HCT116 (cell line): Measurements from ENCODE around the gene LRIG1. TPM values are rescaled to one million over a fixed set of nuclear protein-coding genes. Genes with fewer than 3 reads are reported as not detected.

Experiments
- ATAC-seq: fragments of 200-7000 bp; cut with Tn5 transposase; 2 replicates; pipeline ENCODE4 v1.9.1; 2020; ENCODE audit warnings: mild to moderate bottlenecking, moderate library complexity
- BruUV-seq: library from RNA; stranded (reverse); fragments of 400-500 nt; replicated peaks from 2 replicates; lab custom pipeline; 2021; lab: Mats Ljungman, UMichigan
- CTCF ChIA-PET: fragments of 300-600 bp; sonication (Branson Sonifier 250); formaldehyde crosslinking; loops from one replicate; lab custom pipeline; 2021; ENCODE audit warnings: antibody characterized with exemption; lab: Charles Lee
- POLR2A ChIA-PET: fragments of 300-600, 350-600 bp; sonication (Branson Sonifier 250); formaldehyde crosslinking; loops from one replicate; lab custom pipeline; 2021; ENCODE audit warnings: antibody characterized with exemption; lab: Charles Lee
- RAD21 ChIA-PET, 2 experiments: fragments of 300-600 bp; sonication (Branson Sonifier 250); formaldehyde crosslinking; loops; one replicate each; lab custom pipeline; 2023; ENCODE audit warnings: low total read pairs in 2 of 2; ENCODE audit not compliant: uncharacterized antibody in 2 of 2, unreplicated experiment in 2 of 2, low non-redundant PET in 1 of 2; lab: Charles Lee
- DNase-seq: peaks from one replicate; pipeline ENCODE4 v3.0.0-alpha.2; 2010; ENCODE audit warnings: low read depth, low spot score
- H2AFZ ChIP-seq: fragments of 200-600 bp; shearing (Covaris generic), sonication (generic); 2 replicates; pipeline ENCODE4 v1.6.1; 2017; ENCODE audit warnings: low read depth, mixed run types, mixed read lengths, antibody characterized with exemption, low read length; ENCODE audit not compliant: poor library complexity, severe bottlenecking
- H3K27ac ChIP-seq: 2 replicates; pipeline ENCODE4 v1.5.1; 2012; ENCODE audit warnings: low read depth, low read length
- H3K27me3 ChIP-seq: fragments of 200-600 bp; sonication (generic); 2 replicates; pipeline ENCODE4 v1.6.1; 2016; ENCODE audit warnings: mixed run types, low read length, mixed read lengths; ENCODE audit not compliant: insufficient read depth
- H3K36me3 ChIP-seq, 2 experiments: fragments of 200-500 bp in 1 of 2; fragments of 200-600 bp in 1 of 2; sonication (Bioruptor generic) in 1 of 2; sonication (generic) in 1 of 2; 2 replicates each; pipeline versions ENCODE4 v1.5.1 to v1.6.1; 2014 to 2016; ENCODE audit warnings: low read length in 2 of 2, inconsistent platforms in 1 of 2, mixed read lengths in 1 of 2, mixed run types in 1 of 2; ENCODE audit not compliant: insufficient read depth in 2 of 2, control insufficient read depth in 1 of 2
- H3K4me1 ChIP-seq, 2 experiments: fragments of 200-600 bp in 1 of 2; sonication (generic) in 1 of 2; 2 replicates each; pipeline versions ENCODE4 v1.5.1 to v1.6.1; 2012 to 2017; ENCODE audit warnings: low read length in 2 of 2, inconsistent platforms in 1 of 2, mild to moderate bottlenecking in 1 of 2, mixed read lengths in 1 of 2, mixed run types in 1 of 2, moderate library complexity in 1 of 2; ENCODE audit not compliant: insufficient read depth in 2 of 2, control insufficient read depth in 1 of 2
- H3K4me2 ChIP-seq: fragments of 200-600 bp; sonication (generic); 2 replicates; pipeline ENCODE4 v1.6.1; 2017; ENCODE audit warnings: mixed run types, low read length, mixed read lengths
- H3K4me3 ChIP-seq, 2 experiments: fragments of 200-600 bp in 1 of 2; sonication (generic) in 1 of 2; replicated peaks in 1 of 2; 2 replicates each; pipeline ENCODE4 v1.5.1; 2011 to 2016; ENCODE audit warnings: low read length in 2 of 2, control low read depth in 1 of 2, low read depth in 1 of 2, mild to moderate bottlenecking in 1 of 2, mixed read lengths in 1 of 2, mixed run types in 1 of 2
- H3K79me2 ChIP-seq: fragments of 200-600 bp; sonication (generic); 2 replicates; pipeline ENCODE4 v1.6.1; 2017; ENCODE audit warnings: mild to moderate bottlenecking, mixed run types, low read length, moderate library complexity, mixed read lengths; ENCODE audit not compliant: insufficient read depth
- H3K9ac ChIP-seq: fragments of 200-600 bp; sonication (generic); 2 replicates; pipeline ENCODE4 v1.6.1; 2016; ENCODE audit warnings: low read length, mixed read lengths
- H3K9me2 ChIP-seq: fragments of 200-600 bp; sonication (generic), shearing (Covaris generic); 2 replicates; pipeline ENCODE4 v1.6.1; 2017; ENCODE audit warnings: mixed run types, mild to moderate bottlenecking, moderate library complexity; ENCODE audit not compliant: insufficient read depth
- H3K9me3 ChIP-seq, 2 experiments: fragments of 200-500 bp in 1 of 2; fragments of 200-600 bp in 1 of 2; sonication (Bioruptor generic) in 1 of 2; sonication (generic) in 1 of 2; 2 replicates each; pipeline ENCODE4 v1.6.1; 2014 to 2017; ENCODE audit warnings: low read length in 2 of 2, mixed read lengths in 2 of 2, inconsistent platforms in 1 of 2, low read depth in 1 of 2, mild to moderate bottlenecking in 1 of 2, mixed run types in 1 of 2, moderate library complexity in 1 of 2; ENCODE audit not compliant: control insufficient read depth in 1 of 2, insufficient read depth in 1 of 2
- H4K20me1 ChIP-seq: fragments of 200-600 bp; sonication (generic), shearing (Covaris generic); 2 replicates; pipeline ENCODE4 v1.6.1; 2017; ENCODE audit warnings: mixed run types, mild to moderate bottlenecking, moderate library complexity; ENCODE audit not compliant: insufficient read depth
- ATF3 ChIP-seq: IDR thresholded peaks from 2 replicates; pipeline ENCODE4 v1.6.1; 2012
- CEBPB ChIP-seq: IDR thresholded peaks from 2 replicates; pipeline ENCODE4 v1.6.1; 2012; ENCODE audit warnings: low read depth
- EGR1 ChIP-seq: IDR thresholded peaks from 2 replicates; pipeline ENCODE4 v1.6.1; 2012; ENCODE audit warnings: low read depth
- ELF1 ChIP-seq: IDR thresholded peaks from 2 replicates; pipeline ENCODE4 v1.6.1; 2012; ENCODE audit warnings: low read depth, borderline replicate concordance
- FOSL1 ChIP-seq: IDR thresholded peaks from 2 replicates; pipeline ENCODE4 v1.6.1; 2012; ENCODE audit warnings: low read depth
- MAX ChIP-seq: IDR thresholded peaks from 2 replicates; pipeline ENCODE4 v1.6.1; 2012
- RAD21 ChIP-seq: IDR thresholded peaks from 2 replicates; pipeline ENCODE4 v1.6.1; 2012; ENCODE audit warnings: low read depth, mild to moderate bottlenecking
- REST ChIP-seq: IDR thresholded peaks from 2 replicates; pipeline ENCODE4 v1.6.1; 2012; ENCODE audit warnings: low read depth
- YY1 ChIP-seq: IDR thresholded peaks from 2 replicates; pipeline ENCODE4 v1.6.1; 2011; ENCODE audit warnings: low read length, low read depth, moderate library complexity, mild to moderate bottlenecking; ENCODE audit not compliant: insufficient replicate concordance; ENCODE audit errors: extremely low read depth
- intact Hi-C: fragments of 100-400 bp; cut with micrococcal nuclease; formaldehyde crosslinking; loops from 2 replicates; pipeline ENCODE4 v1.10.0; 2022
- total RNA-seq: library from RNA; stranded (reverse); gene quantifications from one replicate; pipeline ENCODE4 v1.2.1, GENCODE V29; 2021; ENCODE audit not compliant: unreplicated experiment

Gene LRIG1
- total RNA-seq, 1 experiment from 2014 or later: 3.1 TPM

GRCh38 chr3:66507423-66508260 lies 6.8 kb upstream of the LRIG1 start:
- DNase-seq (no peak), ATAC-seq (no peak)
- RAD21 ChIA-PET: no interaction called here
- Histone ChIP-seq H3K36me3 (no peaks in the 10 kb centered on the region), H3K4me1 (no peaks in the 10 kb centered on the region), H2AFZ (no peak overlapping the region), H3K27me3 (peaks cover 47% of the 10 kb centered on the region), H3K79me2 (no peaks in the 10 kb centered on the region), H4K20me1 (no peaks in the 10 kb centered on the region), H3K4me3 (no peak overlapping the region), H3K9ac (no peak overlapping the region), H3K27ac (no peak overlapping the region), H3K9me2 (no peaks in the 10 kb centered on the region), H3K9me3 (no peaks in the 10 kb centered on the region), H3K4me2 (no peak overlapping the region)
- no TSS peak for BruUV-seq
- CTCF ChIA-PET: no interaction called here
- intact Hi-C loops: no loop called here
- POLR2A ChIA-PET: no interaction called here
- TF ChIP-seq YY1: no peak
- no peak for TF ChIP-seq REST
- no peak for TF ChIP-seq RAD21
- TF ChIP-seq ELF1: no peak
- TF ChIP-seq CEBPB: no peak
- no peak for TF ChIP-seq MAX
- TF ChIP-seq FOSL1: no peak
- no peak for TF ChIP-seq EGR1
- no peak for TF ChIP-seq ATF3
